HCT116 (cell line): Measurements from ENCODE around the gene CST6. TPM values are rescaled to one million over a fixed set of nuclear protein-coding genes. Genes with fewer than 3 reads are reported as not detected.
A peak's percentile ranks its signal among the peaks of the same experiment; 100 is the strongest.

Experiments used
- ATAC-seq: fragments of 200-7000 bp; cut with Tn5 transposase; 2 replicates; pipeline ENCODE4 v1.9.1; 2020; ENCODE audit warnings: mild to moderate bottlenecking, moderate library complexity
- BruUV-seq: library from RNA; stranded (reverse); fragments of 400-500 nt; replicated peaks from 2 replicates; lab custom pipeline; 2021; lab: Mats Ljungman, UMichigan
- CTCF ChIA-PET: fragments of 300-600 bp; sonication (Branson Sonifier 250); formaldehyde crosslinking; loops from one replicate; lab custom pipeline; 2021; ENCODE audit warnings: antibody characterized with exemption; lab: Charles Lee
- POLR2A ChIA-PET: fragments of 300-600, 350-600 bp; sonication (Branson Sonifier 250); formaldehyde crosslinking; loops from one replicate; lab custom pipeline; 2021; ENCODE audit warnings: antibody characterized with exemption; lab: Charles Lee
- RAD21 ChIA-PET, 2 experiments: fragments of 300-600 bp; sonication (Branson Sonifier 250); formaldehyde crosslinking; loops; one replicate each; lab custom pipeline; 2023; ENCODE audit warnings: low total read pairs in 2 of 2; ENCODE audit not compliant: uncharacterized antibody in 2 of 2, unreplicated experiment in 2 of 2, low non-redundant PET in 1 of 2; lab: Charles Lee
- DNase-seq: peaks from one replicate; pipeline ENCODE4 v3.0.0-alpha.2; 2010; ENCODE audit warnings: low read depth, low spot score
- H2AFZ ChIP-seq: fragments of 200-600 bp; shearing (Covaris generic), sonication (generic); 2 replicates; pipeline ENCODE4 v1.6.1; 2017; ENCODE audit warnings: low read depth, mixed run types, mixed read lengths, antibody characterized with exemption, low read length; ENCODE audit not compliant: poor library complexity, severe bottlenecking
- H3K27ac ChIP-seq: 2 replicates; pipeline ENCODE4 v1.5.1; 2012; ENCODE audit warnings: low read depth, low read length
- H3K27me3 ChIP-seq: fragments of 200-600 bp; sonication (generic); 2 replicates; pipeline ENCODE4 v1.6.1; 2016; ENCODE audit warnings: mixed run types, low read length, mixed read lengths; ENCODE audit not compliant: insufficient read depth
- H3K36me3 ChIP-seq, 2 experiments: fragments of 200-500 bp in 1 of 2; fragments of 200-600 bp in 1 of 2; sonication (Bioruptor generic) in 1 of 2; sonication (generic) in 1 of 2; 2 replicates each; pipeline versions ENCODE4 v1.5.1 to v1.6.1; 2014 to 2016; ENCODE audit warnings: low read length in 2 of 2, inconsistent platforms in 1 of 2, mixed read lengths in 1 of 2, mixed run types in 1 of 2; ENCODE audit not compliant: insufficient read depth in 2 of 2, control insufficient read depth in 1 of 2
- H3K4me1 ChIP-seq, 2 experiments: fragments of 200-600 bp in 1 of 2; sonication (generic) in 1 of 2; 2 replicates each; pipeline versions ENCODE4 v1.5.1 to v1.6.1; 2012 to 2017; ENCODE audit warnings: low read length in 2 of 2, inconsistent platforms in 1 of 2, mild to moderate bottlenecking in 1 of 2, mixed read lengths in 1 of 2, mixed run types in 1 of 2, moderate library complexity in 1 of 2; ENCODE audit not compliant: insufficient read depth in 2 of 2, control insufficient read depth in 1 of 2
- H3K4me2 ChIP-seq: fragments of 200-600 bp; sonication (generic); 2 replicates; pipeline ENCODE4 v1.6.1; 2017; ENCODE audit warnings: mixed run types, low read length, mixed read lengths
- H3K4me3 ChIP-seq, 2 experiments: fragments of 200-600 bp in 1 of 2; sonication (generic) in 1 of 2; replicated peaks in 1 of 2; 2 replicates each; pipeline ENCODE4 v1.5.1; 2011 to 2016; ENCODE audit warnings: low read length in 2 of 2, control low read depth in 1 of 2, low read depth in 1 of 2, mild to moderate bottlenecking in 1 of 2, mixed read lengths in 1 of 2, mixed run types in 1 of 2
- H3K79me2 ChIP-seq: fragments of 200-600 bp; sonication (generic); 2 replicates; pipeline ENCODE4 v1.6.1; 2017; ENCODE audit warnings: mild to moderate bottlenecking, mixed run types, low read length, moderate library complexity, mixed read lengths; ENCODE audit not compliant: insufficient read depth
- H3K9ac ChIP-seq: fragments of 200-600 bp; sonication (generic); 2 replicates; pipeline ENCODE4 v1.6.1; 2016; ENCODE audit warnings: low read length, mixed read lengths
- H3K9me2 ChIP-seq: fragments of 200-600 bp; sonication (generic), shearing (Covaris generic); 2 replicates; pipeline ENCODE4 v1.6.1; 2017; ENCODE audit warnings: mixed run types, mild to moderate bottlenecking, moderate library complexity; ENCODE audit not compliant: insufficient read depth
- H3K9me3 ChIP-seq, 2 experiments: fragments of 200-500 bp in 1 of 2; fragments of 200-600 bp in 1 of 2; sonication (Bioruptor generic) in 1 of 2; sonication (generic) in 1 of 2; 2 replicates each; pipeline ENCODE4 v1.6.1; 2014 to 2017; ENCODE audit warnings: low read length in 2 of 2, mixed read lengths in 2 of 2, inconsistent platforms in 1 of 2, low read depth in 1 of 2, mild to moderate bottlenecking in 1 of 2, mixed run types in 1 of 2, moderate library complexity in 1 of 2; ENCODE audit not compliant: control insufficient read depth in 1 of 2, insufficient read depth in 1 of 2
- H4K20me1 ChIP-seq: fragments of 200-600 bp; sonication (generic), shearing (Covaris generic); 2 replicates; pipeline ENCODE4 v1.6.1; 2017; ENCODE audit warnings: mixed run types, mild to moderate bottlenecking, moderate library complexity; ENCODE audit not compliant: insufficient read depth
- EGR1 ChIP-seq: IDR thresholded peaks from 2 replicates; pipeline ENCODE4 v1.6.1; 2012; ENCODE audit warnings: low read depth
- ELF1 ChIP-seq: IDR thresholded peaks from 2 replicates; pipeline ENCODE4 v1.6.1; 2012; ENCODE audit warnings: low read depth, borderline replicate concordance
- EZH2phosphoT487 ChIP-seq: fragments of 200-600 bp; IDR thresholded peaks from 2 replicates; pipeline ENCODE4 v1.6.1; 2018; ENCODE audit warnings: antibody characterized with exemption, borderline replicate concordance
- JUND ChIP-seq: IDR thresholded peaks from 2 replicates; pipeline ENCODE4 v1.6.1; 2012
- POLR2A ChIP-seq: IDR thresholded peaks from 2 replicates; pipeline ENCODE4 v1.7.0; 2011; ENCODE audit warnings: borderline replicate concordance; ENCODE audit not compliant: insufficient read depth, insufficient read length; ENCODE audit errors: extremely low read depth
- ZBTB33 ChIP-seq: IDR thresholded peaks from 2 replicates; pipeline ENCODE4 v1.6.1; 2011; ENCODE audit warnings: mild to moderate bottlenecking, low read length, moderate library complexity; ENCODE audit not compliant: insufficient replicate concordance; ENCODE audit errors: extremely low read depth
- ZNF274 ChIP-seq: fragments of 200-500 bp; sonication (Bioruptor generic); IDR thresholded peaks from 2 replicates; pipeline ENCODE4 v1.6.1; 2014; ENCODE audit warnings: mild to moderate bottlenecking, low read depth, low read length, inconsistent platforms
- intact Hi-C: fragments of 100-400 bp; cut with micrococcal nuclease; formaldehyde crosslinking; loops from 2 replicates; pipeline ENCODE4 v1.10.0; 2022
- total RNA-seq: library from RNA; stranded (reverse); gene quantifications from one replicate; pipeline ENCODE4 v1.2.1, GENCODE V29; 2021; ENCODE audit not compliant: unreplicated experiment

The CST6 gene
- total RNA-seq, 1 experiment from 2014 or later = 68.1 TPM

GRCh38 chr11:65979261-65979759, 32.5 kb upstream of the CST6 start:
- RAD21 ChIA-PET = no interaction called here
- CTCF ChIA-PET = interaction anchor here (1.3 kb wide), 1 partner anchor 9 kb away, joined by 3 read pairs; no protein-coding TSS in a partner anchor
- H3K36me3 ChIP-seq = peaks cover 0 to 4% of the 10 kb centered on the region in 2 experiments; a peak in 1 of 4 replicates
- H3K79me2 ChIP-seq = no peaks in the 10 kb centered on the region
- no peaks in the 10 kb centered on the region for H4K20me1 ChIP-seq
- no peaks in the 10 kb centered on the region for H3K27me3 ChIP-seq
- POLR2A ChIA-PET = no interaction called here
- no peak overlapping the region for H3K27ac ChIP-seq
- TF ChIP-seq ELF1 (no peak), ZNF274 (no peak), ZBTB33 (no peak), EGR1 (no peak), EZH2phosphoT487 (no peak)
- no peak for ATAC-seq
- H3K4me3 ChIP-seq = no peak overlapping the region
- no peaks in the 10 kb centered on the region for H3K9me2 ChIP-seq
- H3K9me3 ChIP-seq = no peaks in the 10 kb centered on the region
- intact Hi-C loops = no loop called here
- DNase-seq = no peak
- no peak overlapping the region for H2AFZ ChIP-seq
- no peak overlapping the region for H3K4me2 ChIP-seq
- no peaks in the 10 kb centered on the region for H3K4me1 ChIP-seq
- no peak overlapping the region for H3K9ac ChIP-seq
- no TSS peak for BruUV-seq

- intact Hi-C loops = no loop called here
- Histone ChIP-seq H3K9ac (no peak overlapping the region), H3K36me3 (peaks cover 0 to 4% of the 10 kb centered on the region in 2 experiments; a peak in 1 of 4 replicates), H3K27me3 (no peaks in the 10 kb centered on the region), H2AFZ (no peak overlapping the region), H3K4me3 (no peak overlapping the region), H3K79me2 (no peaks in the 10 kb centered on the region), H3K9me2 (no peaks in the 10 kb centered on the region), H3K9me3 (no peaks in the 10 kb centered on the region), H3K4me1 (no peaks in the 10 kb centered on the region), H3K4me2 (no peak overlapping the region), H3K27ac (no peak overlapping the region), H4K20me1 (no peaks in the 10 kb centered on the region)
- ATAC-seq (peak; percentile 17; the same call in 1 of the 2 replicates), DNase-seq (no peak)
- ChIA-PET POLR2A (no interaction called here), RAD21 (no interaction called here), CTCF (no interaction called here)
- TF ChIP-seq POLR2A (no peak), EGR1 (no peak), JUND (no peak)
- BruUV-seq = no TSS peak
Observed at GRCh38 chr11:65981101-65981740, 30.6 kb upstream of the CST6 start.
